ENCODE measurements around the gene HTT. TPM values are rescaled to one million over a fixed set of nuclear protein-coding genes. Genes with fewer than 3 reads are reported as not detected.

Gene HTT
- total RNA-seq, 4 donors from 2014 or later = 28.9 to 141 (median 42.0) TPM

GRCh38 chr4:3074846-3075651, 568 bp downstream of the HTT start:
- H3K4me3 ChIP-seq (ENCODE audit: low read depth, poor library complexity, severe bottlenecking) = peak overlapping the region; percentile 82
- no peak for TF ChIP-seq POLR2A (IDR thresholded peaks at IDR 0.05)
- TF ChIP-seq CTCF (IDR thresholded peaks at IDR 0.05) = no peak
- 0 to 1% methylated on average over 23 of the region's 60 CpGs for WGBS, 2 donors
- intact Hi-C loops (cut with DNase I; ENCODE audit: low total_unique reads) = no loop called here
- peak; percentile 43 to 86 for DNase-seq (ENCODE audit: low spot score in 2 of 2)

- 0 to 1% methylated on average over 6 to 7 of the region's 8 CpGs for WGBS, 2 donors
- no peak for DNase-seq (ENCODE audit: low spot score in 2 of 2)
- TF ChIP-seq POLR2A (IDR thresholded peaks at IDR 0.05) = no peak
- no peak for TF ChIP-seq CTCF (IDR thresholded peaks at IDR 0.05)
- intact Hi-C loops (cut with DNase I; ENCODE audit: low total_unique reads) = no loop called here
- H3K4me3 ChIP-seq (ENCODE audit: low read depth, poor library complexity, severe bottlenecking) = no peak overlapping the region
These were observed 1.1 kb downstream of the HTT start for GRCh38 chr4:3075652-3075981.

GRCh38 chr4:3077796-3078195, 3.3 kb downstream of the HTT start:
- intact Hi-C loops (cut with DNase I; ENCODE audit: low total_unique reads) = no loop called here
- WGBS, 2 donors = 76 to 78% methylated on average over 2 of the region's 2 CpGs
- DNase-seq (ENCODE audit: low spot score in 2 of 2) = peak in 1 of 2 donors; percentile 29
- TF ChIP-seq CTCF (IDR thresholded peaks at IDR 0.05) = no peak
- TF ChIP-seq POLR2A (IDR thresholded peaks at IDR 0.05) = no peak
- H3K4me3 ChIP-seq (ENCODE audit: low read depth, poor library complexity, severe bottlenecking) = no peak overlapping the region

GRCh38 chr4:3079694-3080123, 5.2 kb downstream of the HTT start:
- TF ChIP-seq POLR2A (IDR thresholded peaks at IDR 0.05) (no peak), CTCF (IDR thresholded peaks at IDR 0.05) (no peak)
- intact Hi-C loops (cut with DNase I; ENCODE audit: low total_unique reads) = no loop called here
- peak in 1 of 2 donors; percentile 64 for DNase-seq (ENCODE audit: low spot score in 2 of 2)
- no peak overlapping the region for H3K4me3 ChIP-seq (ENCODE audit: low read depth, poor library complexity, severe bottlenecking)
- 87 to 90% methylated on average over 6 of the region's 6 CpGs for WGBS, 2 donors

GRCh38 chr4:3082925-3083515, 8.5 kb downstream of the HTT start:
- 78 to 84% methylated on average over 6 of the region's 6 CpGs for WGBS, 2 donors
- TF ChIP-seq POLR2A (IDR thresholded peaks at IDR 0.05) (no peak), CTCF (IDR thresholded peaks at IDR 0.05) (no peak)
- intact Hi-C loops (cut with DNase I; ENCODE audit: low total_unique reads) = no loop called here
- no peak for DNase-seq (ENCODE audit: low spot score in 2 of 2)
- H3K4me3 ChIP-seq (ENCODE audit: low read depth, poor library complexity, severe bottlenecking) = no peak overlapping the region

All from lower leg skin (tissue), 4 donors.